T47D (cell line): Measurements from ENCODE around the gene LRSAM1.

Source experiments
- DNase-seq, 2 experiments: peaks; one replicate each; pipeline versions ENCODE4 v3.0.0 to v3.0.0-alpha.2; 2011 to 2012; ENCODE audit warnings: low read depth in 1 of 2, low spot score in 1 of 2
- JUND ChIP-seq: IDR thresholded peaks from 2 replicates; pipeline ENCODE4 v1.6.1; 2012; ENCODE audit warnings: low read depth
- in situ Hi-C: cut with HindIII; loops from 2 replicates; pipeline ENCODE4 v1.10.0; 2016; ENCODE audit warnings: low sequenced_read_pairs, low pct_unique_long_range_greater_than_20kb

Gene LRSAM1

GRCh38 chr9:127450830-127451607 lies at the start of gene LRSAM1, which contains the start of gene RPL12:
LRSAM1 (plus strand) TSS chr9:127451510; CDS start chr9:127454528, 3,018 bp downstream.
RPL12 (minus strand) TSS chr9:127451406; CDS start chr9:127451317, 89 bp downstream.
- peak; percentile 94 to 98 for DNase-seq
- no peak for TF ChIP-seq JUND
- in situ Hi-C loops = no loop called here

GRCh38 chr9:127402401-127403090 lies 48.8 kb upstream of the LRSAM1 start:
- in situ Hi-C loops = no loop called here
- DNase-seq = no peak
- TF ChIP-seq JUND = no peak

GRCh38 chr9:127403507-127404192 lies 47.7 kb upstream of the LRSAM1 start:
- no peak for TF ChIP-seq JUND
- in situ Hi-C loops = no loop called here
- DNase-seq = no peak

- no peak for TF ChIP-seq JUND
- DNase-seq = no peak
- in situ Hi-C loops = no loop called here
These were observed 46.7 kb upstream of the LRSAM1 start for GRCh38 chr9:127404631-127405030.

GRCh38 chr9:127405344-127406125 lies 45.8 kb upstream of the LRSAM1 start:
- DNase-seq = no peak
- in situ Hi-C loops = no loop called here
- TF ChIP-seq JUND = no peak

- DNase-seq = no peak
- TF ChIP-seq JUND = no peak
- in situ Hi-C loops = no loop called here
These were observed 44.4 kb upstream of the LRSAM1 start for GRCh38 chr9:127406799-127407491.

- peak in 1 of 2 experiments; percentile 47 for DNase-seq
- no peak for TF ChIP-seq JUND
- in situ Hi-C loops = no loop called here
These were observed 43.8 kb upstream of the LRSAM1 start for GRCh38 chr9:127407492-127407843.

GRCh38 chr9:127411122-127411521 lies 40.2 kb upstream of the LRSAM1 start:
- in situ Hi-C loops = no loop called here
- DNase-seq = no peak
- TF ChIP-seq JUND = no peak

- DNase-seq = no peak
- in situ Hi-C loops = no loop called here
- TF ChIP-seq JUND = no peak
These were observed 36.2 kb upstream of the LRSAM1 start for GRCh38 chr9:127415141-127415540.

- no peak for DNase-seq
- in situ Hi-C loops = no loop called here
- TF ChIP-seq JUND = no peak
These were observed 35.7 kb upstream of the LRSAM1 start for GRCh38 chr9:127415657-127416056.

- DNase-seq = peak in 1 of 2 experiments; percentile 48
- in situ Hi-C loops = no loop called here
- TF ChIP-seq JUND = no peak
These were observed 33.9 kb upstream of the LRSAM1 start for GRCh38 chr9:127417131-127418036.
